ENCODE measurements around the gene STT3B. TPM values are rescaled to one million over a fixed set of nuclear protein-coding genes. Genes with fewer than 3 reads are reported as not detected.

The STT3B gene
- total and polyA plus RNA-seq, 2 of the 4 experiments (the other 2 are of a cell fraction): 45.5 to 86.4 TPM

DNA sequence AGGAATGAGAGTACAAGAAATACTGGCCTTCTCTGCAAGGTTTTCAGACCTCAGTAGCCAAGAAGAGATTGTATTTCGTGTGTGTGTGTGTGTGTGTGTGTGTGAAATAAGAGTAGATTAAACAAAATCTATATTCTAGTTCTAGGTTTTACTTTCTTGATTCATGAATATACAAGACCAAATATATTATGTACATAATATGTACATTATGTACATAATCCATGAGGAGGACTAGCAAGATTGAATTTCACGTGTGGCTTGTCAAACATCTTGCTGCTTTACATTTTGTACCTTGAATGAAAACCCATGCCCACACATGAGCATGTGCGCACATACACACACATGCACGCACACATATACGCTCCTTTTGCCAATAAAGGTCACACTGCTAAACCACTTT is 18.2 kb upstream of the STT3B start:
- in situ Hi-C loops (cut with MboI; ENCODE audit: low sequenced_read_pairs): no loop called here
- H3K56ac ChIP-seq (ENCODE audit: extremely low read depth, insufficient read depth, low read length): no peak overlapping the region
- H2AFZ ChIP-seq (replicated peaks; ENCODE audit: low read length, poor library complexity): no peak overlapping the region
- no peaks in the 10 kb centered on the region for H3K36me3 ChIP-seq (ENCODE audit: control insufficient read depth, insufficient read depth, low read length)
- WGBS, 2 experiments (ENCODE audit: extremely low coverage in 2 of 2, insufficient read length in 1 of 2): 20% methylated on average over 1 of the region's 5 CpGs; no CpG with 5 or more reads in 1 of the 2 experiments
- DNase-seq: no peak
- H3K18ac ChIP-seq (ENCODE audit: low read depth, low read length): no peak overlapping the region
- H2BK5ac ChIP-seq (ENCODE audit: low read depth, low read length, poor library complexity, severe bottlenecking): no peak overlapping the region
- H3K4me3 ChIP-seq (ENCODE audit: insufficient read depth, low read depth, low read length): no peak overlapping the region
- H2BK20ac ChIP-seq (ENCODE audit: low read depth, low read length): no peak overlapping the region
- H3K9me1 ChIP-seq (ENCODE audit: insufficient read depth, low read length): no peaks in the 10 kb centered on the region
- H2AK9ac ChIP-seq (replicated peaks; ENCODE audit: low read depth, low read length, poor library complexity): no peak overlapping the region
- ChIA-PET POLR2A (ENCODE audit: unreplicated experiment) (no interaction called here), CTCF (no interaction called here)
- no peaks in the 10 kb centered on the region for H3K79me1 ChIP-seq (ENCODE audit: low read depth in 1 of 2, low read length in 2 of 2)
- no peak for TF ChIP-seq POLR2A (IDR thresholded peaks at IDR 0.05; ENCODE audit: low read depth, low read length)
- TF ChIP-seq RCOR1 (IDR thresholded peaks at IDR 0.05; ENCODE audit: insufficient replicate concordance, low read length): no peak
- no peak for TF ChIP-seq SMC3 (IDR thresholded peaks at IDR 0.05; ENCODE audit: low read depth, low read length)
- TF ChIP-seq FOS (IDR thresholded peaks at IDR 0.05; ENCODE audit: low read depth, low read length): no peak
- TF ChIP-seq, protein P1, sequence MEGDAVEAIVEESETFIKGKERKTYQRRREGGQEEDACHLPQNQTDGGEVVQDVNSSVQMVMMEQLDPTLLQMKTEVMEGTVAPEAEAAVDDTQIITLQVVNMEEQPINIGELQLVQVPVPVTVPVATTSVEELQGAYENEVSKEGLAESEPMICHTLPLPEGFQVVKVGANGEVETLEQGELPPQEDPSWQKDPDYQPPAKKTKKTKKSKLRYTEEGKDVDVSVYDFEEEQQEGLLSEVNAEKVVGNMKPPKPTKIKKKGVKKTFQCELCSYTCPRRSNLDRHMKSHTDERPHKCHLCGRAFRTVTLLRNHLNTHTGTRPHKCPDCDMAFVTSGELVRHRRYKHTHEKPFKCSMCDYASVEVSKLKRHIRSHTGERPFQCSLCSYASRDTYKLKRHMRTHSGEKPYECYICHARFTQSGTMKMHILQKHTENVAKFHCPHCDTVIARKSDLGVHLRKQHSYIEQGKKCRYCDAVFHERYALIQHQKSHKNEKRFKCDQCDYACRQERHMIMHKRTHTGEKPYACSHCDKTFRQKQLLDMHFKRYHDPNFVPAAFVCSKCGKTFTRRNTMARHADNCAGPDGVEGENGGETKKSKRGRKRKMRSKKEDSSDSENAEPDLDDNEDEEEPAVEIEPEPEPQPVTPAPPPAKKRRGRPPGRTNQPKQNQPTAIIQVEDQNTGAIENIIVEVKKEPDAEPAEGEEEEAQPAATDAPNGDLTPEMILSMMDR (conservative IDR thresholded peaks at IDR 0.05; ENCODE audit: low read depth, low read length): no peak
- no peak for TF ChIP-seq RAD21 (IDR thresholded peaks at IDR 0.05; ENCODE audit: low read length)
- TF ChIP-seq MAZ (IDR thresholded peaks at IDR 0.05; ENCODE audit: borderline replicate concordance, low read depth, low read length): no peak
- TF ChIP-seq USF2 (IDR thresholded peaks at IDR 0.05; ENCODE audit: low read depth, low read length): no peak
- no peak for TF ChIP-seq MXI1 (IDR thresholded peaks at IDR 0.05; ENCODE audit: borderline replicate concordance, low read depth, low read length)
- no peak for TF ChIP-seq NFE2L2 (IDR thresholded peaks at IDR 0.05; ENCODE audit: low read depth, low read length)
- no peak for TF ChIP-seq MAFK (IDR thresholded peaks at IDR 0.05; ENCODE audit: low read depth, low read length)
- no peak for TF ChIP-seq ELK1 (IDR thresholded peaks at IDR 0.05; ENCODE audit: borderline replicate concordance, low read depth, low read length)
- no peak for TF ChIP-seq BHLHE40 (IDR thresholded peaks at IDR 0.05; ENCODE audit: low read depth, low read length)
- H3K4me1 ChIP-seq (ENCODE audit: control insufficient read depth, insufficient read depth, low read length): no peaks in the 10 kb centered on the region
- no peak overlapping the region for H4K5ac ChIP-seq (ENCODE audit: low read depth, low read length)
- H2AK5ac ChIP-seq (ENCODE audit: low read depth, low read length): no peak overlapping the region
- no peak overlapping the region for H3K9ac ChIP-seq (ENCODE audit: low read depth, low read length)
- H3K14ac ChIP-seq (replicated peaks; ENCODE audit: low read depth, low read length): no peak overlapping the region
- H3K27me3 ChIP-seq (ENCODE audit: control insufficient read depth, insufficient read depth, low read length): peaks cover under 1% of the 10 kb centered on the region
- no TSS peak for BruUV-seq (replicated peaks)
- H3K9me3 ChIP-seq (ENCODE audit: control insufficient read depth, insufficient read depth, low read length): no peaks in the 10 kb centered on the region
- no peak overlapping the region for H2BK15ac ChIP-seq (ENCODE audit: low read depth, low read length)
- no peak overlapping the region for H2BK120ac ChIP-seq (ENCODE audit: low read depth, low read length)
- no peak overlapping the region for H3K23ac ChIP-seq (ENCODE audit: low read depth, low read length)
- no peaks in the 10 kb centered on the region for H4K20me1 ChIP-seq (ENCODE audit: insufficient read depth, low read length)
- H4K91ac ChIP-seq (ENCODE audit: insufficient read depth, low read depth, low read length): no peak overlapping the region
- dilution Hi-C loops (cut with HindIII; ENCODE audit: low sequenced_read_pairs, unreplicated experiment): no loop called here
- H3K4ac ChIP-seq (ENCODE audit: low read depth, low read length): no peak overlapping the region
- no peak overlapping the region for H3K4me2 ChIP-seq (ENCODE audit: low read depth, low read length)
- intact Hi-C loops (cut with micrococcal nuclease): no loop called here
- ATAC-seq (ENCODE audit: low read depth): no peak
- no peak overlapping the region for H4K8ac ChIP-seq (ENCODE audit: low read depth in 2 of 2, low read length in 2 of 2)
- H3K27ac ChIP-seq (ENCODE audit: insufficient read depth, low read length): no peak overlapping the region
